Measurements from ENCODE around the gene LINC00237.

Gene LINC00237

GRCh38 chr20:21106171-21107017 lies at the start of gene LINC00237:
LINC00237 (minus strand) TSS chr20:21106358.
- no peak for DNase-seq (ENCODE audit: low spot score)

- DNase-seq (ENCODE audit: low spot score), result no peak
These were observed 49.1 kb upstream of the LINC00237 start for GRCh38 chr20:21155268-21155667.

GRCh38 chr20:21154692-21155091 lies 48.5 kb upstream of the LINC00237 start:
- DNase-seq (ENCODE audit: low spot score), result no peak

GRCh38 chr20:21151791-21152190 lies 45.6 kb upstream of the LINC00237 start:
- DNase-seq (ENCODE audit: low spot score), result no peak

GRCh38 chr20:21149344-21149743 lies 43.2 kb upstream of the LINC00237 start:
- no peak for DNase-seq (ENCODE audit: low spot score)

GRCh38 chr20:21147593-21147992 lies 41.4 kb upstream of the LINC00237 start:
- DNase-seq (ENCODE audit: low spot score), result no peak

- no peak for DNase-seq (ENCODE audit: low spot score)
These were observed 40.1 kb upstream of the LINC00237 start for GRCh38 chr20:21146215-21146614.

- DNase-seq (ENCODE audit: low spot score), result no peak
These were observed 39.3 kb upstream of the LINC00237 start for GRCh38 chr20:21145424-21145823.

- no peak for DNase-seq (ENCODE audit: low spot score)
These were observed 37.2 kb upstream of the LINC00237 start for GRCh38 chr20:21143194-21143890.

- no peak for DNase-seq (ENCODE audit: low spot score)
These were observed 35.7 kb upstream of the LINC00237 start for GRCh38 chr20:21141825-21142224.

GRCh38 chr20:21139881-21140566 lies 33.9 kb upstream of the LINC00237 start:
- no peak for DNase-seq (ENCODE audit: low spot score)

GRCh38 chr20:21137078-21137477 lies 30.9 kb upstream of the LINC00237 start:
- DNase-seq (ENCODE audit: low spot score), result no peak

- DNase-seq (ENCODE audit: low spot score), result no peak
These were observed 30.0 kb upstream of the LINC00237 start for GRCh38 chr20:21136015-21136732.

- DNase-seq (ENCODE audit: low spot score), result no peak
These were observed 28.8 kb upstream of the LINC00237 start for GRCh38 chr20:21134883-21135493.

- DNase-seq (ENCODE audit: low spot score), result no peak
These were observed 27.9 kb upstream of the LINC00237 start for GRCh38 chr20:21133917-21134622.

- DNase-seq (ENCODE audit: low spot score), result no peak
These were observed 27.2 kb upstream of the LINC00237 start for GRCh38 chr20:21133404-21133803.

- no peak for DNase-seq (ENCODE audit: low spot score)
These were observed 23.7 kb upstream of the LINC00237 start for GRCh38 chr20:21129861-21130260.

- no peak for DNase-seq (ENCODE audit: low spot score)
These were observed 21.2 kb upstream of the LINC00237 start for GRCh38 chr20:21127201-21127981.

GRCh38 chr20:21126581-21126870 lies 20.4 kb upstream of the LINC00237 start:
- no peak for DNase-seq (ENCODE audit: low spot score)

- DNase-seq (ENCODE audit: low spot score), result peak; percentile 98
These were observed 19.9 kb upstream of the LINC00237 start, which contains the start of gene KIZ for GRCh38 chr20:21125849-21126580. KIZ (plus strand) TSS chr20:21126082; CDS start chr20:21126116, 34 bp downstream.
